Gastrocnemius medialis (tissue), 4 donors: ENCODE data around the gene SKI. TPM values are rescaled to one million over a fixed set of nuclear protein-coding genes. Genes with fewer than 3 reads are reported as not detected.

ENCODE experiments used
- ATAC-seq, 2 donors: fragments of 150-250 bp; one replicate each; pipeline ENCODE4 v1.9.1; 2016
- DNase-seq, 2 donors: peaks; one replicate each; pipeline ENCODE4 v3.0.0-alpha.2; 2019
- H3K27ac ChIP-seq, 4 donors: fragments of 200-600 bp; sonication (generic); 1 replicate in 1 of 4; 2 replicates in 3 of 4; pipeline ENCODE4 v1.5.1; 2016 to 2018; ENCODE audit warnings: mild to moderate bottlenecking in 2 of 4, moderate library complexity in 1 of 4
- H3K27me3 ChIP-seq, 3 donors: fragments of 200-600 bp; sonication (generic) in 2 of 3; 1 replicate in 1 of 3; 2 replicates in 2 of 3; pipeline versions ENCODE4 v1.5.1 to v1.6.0; 2016 to 2019; ENCODE audit warnings: mild to moderate bottlenecking in 1 of 3, moderate library complexity in 1 of 3
- H3K36me3 ChIP-seq, 2 donors: fragments of 200-600 bp; sonication (generic) in 1 of 2; one replicate each; pipeline ENCODE4 v1.5.1; 2017 to 2018
- H3K4me1 ChIP-seq, 2 donors: fragments of 200-600 bp; sonication (generic) in 1 of 2; one replicate each; pipeline ENCODE4 v1.5.1; 2016 to 2017; ENCODE audit warnings: mild to moderate bottlenecking in 2 of 2
- H3K4me3 ChIP-seq, 4 donors: fragments of 200-600 bp; sonication (generic) in 3 of 4; 1 replicate in 1 of 4; 2 replicates in 3 of 4; pipeline ENCODE4 v1.5.1; 2016 to 2019; ENCODE audit warnings: mild to moderate bottlenecking in 2 of 4
- H3K9me3 ChIP-seq, 3 donors: fragments of 200-600 bp; sonication (generic) in 2 of 3; 1 replicate in 1 of 3; 2 replicates in 2 of 3; pipeline ENCODE4 v1.5.1; 2016 to 2019
- CTCF ChIP-seq, 5 experiments: fragments of 450-650 bp in 3 of 5; fragments of 200-600 bp in 2 of 5; sonication (generic) in 2 of 5; IDR thresholded peaks in 4 of 5; conservative IDR thresholded peaks in 1 of 5; 1 replicate in 4 of 5; 2 replicates in 1 of 5; pipeline ENCODE4 v1.5.1; 2016 to 2019; ENCODE audit warnings: antibody characterized with exemption in 5 of 5, mild to moderate bottlenecking in 3 of 5, moderate library complexity in 3 of 5
- POLR2A ChIP-seq, 2 donors: fragments of 450-650 bp; IDR thresholded peaks; one replicate each; pipeline ENCODE4 v1.6.1; 2017; ENCODE audit warnings: antibody characterized with exemption in 2 of 2, mild to moderate bottlenecking in 2 of 2, moderate library complexity in 2 of 2
- in situ Hi-C, 4 donors: fragments of 200-750 bp; cut with MboI; loops; one replicate each; pipeline versions ENCODE4 v1.15.0 to v1.8.0; 2017; ENCODE audit warnings: low sequenced_read_pairs in 4 of 4
- intact Hi-C: fragments of 100-400 bp; cut with DNase I; formaldehyde crosslinking; loops from one replicate; pipeline ENCODE4 v1.15.1; 2023; ENCODE audit warnings: low total_unique reads
- total RNA-seq, 4 donors: library from RNA; depleted of rRNA; stranded (reverse); fragments of >200 nt; gene quantifications; one replicate each; pipeline versions ENCODE4 v1.1.0 to v1.2.3, GENCODE V29; 2016

SKI gene
- total RNA-seq, 4 donors from 2014 or later: 7.8 to 32.2 (median 22.4) TPM

GRCh38 chr1:2198571-2198970, 29.5 kb upstream of the SKI start:
- DNase-seq (no peak), ATAC-seq (no peak)
- Histone ChIP-seq H3K27me3 (no peaks in the 10 kb centered on the region), H3K4me1 (peaks cover 24 to 33% of the 10 kb centered on the region in 2 donors), H3K9me3 (no peaks in the 10 kb centered on the region), H3K4me3 (peak overlapping the region in 3 of 4 donors; percentile 51 to 56 (median 55)), H3K36me3 (no peaks in the 10 kb centered on the region), H3K27ac (peak overlapping the region; percentile 75 to 88 (median 80))
- intact Hi-C loops (loop anchor here (2.0 to 10.0 kb wide), 4 partner anchors 30 to 389 kb away; partner anchors contain the start of genes CALML6, PRXL2B, SKI and TMEM52), in situ Hi-C loops (loop anchor here (5.0 to 25.0 kb wide), 5 partner anchors 186 to 389 kb away; partner anchors contain the start of genes MORN1 (in 2 of the 4), PRXL2B (in 2 of the 4) and RER1 (in 2 of the 4))
- no peak for TF ChIP-seq POLR2A (IDR thresholded peaks at IDR 0.05)
- no peak for TF ChIP-seq CTCF (IDR thresholded peaks at IDR 0.05 in 4 of 5, conservative IDR thresholded peaks at IDR 0.05 in 1 of 5)

GRCh38 chr1:2199042-2199810, 28.9 kb upstream of the SKI start:
- in situ Hi-C loops: loop anchor here (5.0 to 25.0 kb wide), 5 partner anchors 186 to 388 kb away; partner anchors contain the start of genes MORN1 (in 2 of the 4), PRXL2B (in 2 of the 4) and RER1 (in 2 of the 4)
- H3K4me1 ChIP-seq: peaks cover 24 to 32% of the 10 kb centered on the region in 2 donors

GRCh38 chr1:2200308-2200943, 27.7 kb upstream of the SKI start:
- no peaks in the 10 kb centered on the region for H3K27me3 ChIP-seq
- peak overlapping the region in 2 of 4 donors; percentile 54 to 56 for H3K4me3 ChIP-seq
- ATAC-seq (no peak), DNase-seq (no peak)
- intact Hi-C loops: no loop called here
- H3K4me1 ChIP-seq: peaks cover 23 to 32% of the 10 kb centered on the region in 2 donors
- no peaks in the 10 kb centered on the region for H3K9me3 ChIP-seq
- peak overlapping the region in 2 of 4 donors; percentile 79 to 82 for H3K27ac ChIP-seq
- H3K36me3 ChIP-seq: no peaks in the 10 kb centered on the region
- in situ Hi-C loops: loop anchor here in 2 of 4 donors (25.0 kb wide), 2 partner anchors 112 to 337 kb away; partner anchors contain the start of genes HES5 (in 1 of the 2) and PANK4 (in 1 of the 2)
- no peak for TF ChIP-seq CTCF (IDR thresholded peaks at IDR 0.05 in 4 of 5, conservative IDR thresholded peaks at IDR 0.05 in 1 of 5)
- no peak for TF ChIP-seq POLR2A (IDR thresholded peaks at IDR 0.05)

More at GRCh38 chr1:2199042-2199810, 28.9 kb upstream of the SKI start:
- Histone ChIP-seq H3K9me3 (no peaks in the 10 kb centered on the region), H3K36me3 (no peaks in the 10 kb centered on the region), H3K27ac (peak overlapping the region; percentile 75 to 88 (median 80)), H3K4me3 (peak overlapping the region; percentile 51 to 56 (median 54)), H3K27me3 (no peaks in the 10 kb centered on the region)
- ATAC-seq (peak; percentile 83 to 85), DNase-seq (peak; percentile 85 to 86)
- intact Hi-C loops: loop anchor here (2.0 to 10.0 kb wide), 4 partner anchors 30 to 388 kb away; partner anchors contain the start of genes CALML6, PRXL2B, SKI and TMEM52
- no peak for TF ChIP-seq CTCF (IDR thresholded peaks at IDR 0.05 in 4 of 5, conservative IDR thresholded peaks at IDR 0.05 in 1 of 5)
- TF ChIP-seq POLR2A (IDR thresholded peaks at IDR 0.05): peak; percentile 73 to 82

GRCh38 chr1:2201062-2201461, 27.1 kb upstream of the SKI start:
- Histone ChIP-seq H3K27me3 (no peaks in the 10 kb centered on the region), H3K9me3 (no peaks in the 10 kb centered on the region), H3K27ac (peak overlapping the region in 1 of 4 donors; percentile 30), H3K36me3 (no peaks in the 10 kb centered on the region), H3K4me3 (no peak overlapping the region), H3K4me1 (peaks cover 25 to 32% of the 10 kb centered on the region in 2 donors)
- in situ Hi-C loops: loop anchor here in 2 of 4 donors (25.0 kb wide), 2 partner anchors 111 to 336 kb away; partner anchors contain the start of genes HES5 (in 1 of the 2) and PANK4 (in 1 of the 2)
- ATAC-seq (no peak), DNase-seq (no peak)
- no peak for TF ChIP-seq POLR2A (IDR thresholded peaks at IDR 0.05)
- no peak for TF ChIP-seq CTCF (IDR thresholded peaks at IDR 0.05 in 4 of 5, conservative IDR thresholded peaks at IDR 0.05 in 1 of 5)
- intact Hi-C loops: no loop called here
